HepG2 (cell line): ENCODE measurements around the gene CFD. TPM values are rescaled to one million over a fixed set of nuclear protein-coding genes. Genes with fewer than 3 reads are reported as not detected.

Source experiments
- ATAC-seq: fragments of 200-7000 bp; cut with Tn5 transposase; 3 replicates; pipeline ENCODE4 v1.9.1; 2020; ENCODE audit warnings: mild to moderate bottlenecking, moderate library complexity
- BruUV-seq: library from RNA; stranded (reverse); fragments of 400-500 nt; replicated peaks from 2 replicates; lab custom pipeline; 2021; lab: Mats Ljungman, UMichigan
- CTCF ChIA-PET: fragments of 300-600 bp; formaldehyde crosslinking; extraction: SDS; loops from one replicate; lab custom pipeline; 2021; ENCODE audit warnings: low total read pairs, inconsistent platforms, low intra/inter-chr PET ratio; lab: Yijun Ruan, JAX
- POLR2A ChIA-PET: fragments of 350-600 bp; sonication (Branson Sonifier 250); formaldehyde crosslinking; loops from one replicate; lab custom pipeline; 2020; ENCODE audit warnings: antibody characterized with exemption, inconsistent platforms; lab: Yijun Ruan, JAX
- DNase-seq: peaks from one replicate; pipeline ENCODE4 v3.0.0-alpha.2; 2015; ENCODE audit warnings: low spot score
- FAIRE-seq: peaks from 3 replicates; lab custom pipeline; 2011; peaks lifted over from hg19 to GRCh38; lab: Jason Lieb, UNC
- H2AFZ ChIP-seq: one replicate; pipeline ENCODE4 v1.6.1; 2011; ENCODE audit warnings: low read length, inconsistent platforms
- H3K27ac ChIP-seq: fragments of 300-600 bp; 3 replicates; pipeline ENCODE4 v1.8.0; 2011; ENCODE audit warnings: mixed run types, mild to moderate bottlenecking, mixed read lengths, low read length, inconsistent platforms; ENCODE audit not compliant: insufficient read depth; ENCODE audit errors: extremely low read length
- H3K27me3 ChIP-seq, 2 experiments: fragments of 200-600 bp in 1 of 2; 2 replicates in 1 of 2; 3 replicates in 1 of 2; pipeline versions ENCODE4 v1.6.0 to v1.8.0; 2011; ENCODE audit warnings: low read length in 2 of 2, mild to moderate bottlenecking in 2 of 2, moderate library complexity in 2 of 2, inconsistent platforms in 1 of 2; ENCODE audit not compliant: insufficient read depth in 2 of 2, control insufficient read depth in 1 of 2
- H3K36me3 ChIP-seq, 2 experiments: fragments of 200-600 bp in 1 of 2; replicated peaks in 1 of 2; 2 replicates in 1 of 2; 3 replicates in 1 of 2; pipeline versions ENCODE4 v1.5.1 to v1.8.0; 2011; ENCODE audit warnings: low read length in 2 of 2, inconsistent platforms in 1 of 2; ENCODE audit not compliant: insufficient read depth in 2 of 2, control insufficient read depth in 1 of 2
- H3K4me1 ChIP-seq: 2 replicates; pipeline ENCODE4 v1.5.1; 2012; ENCODE audit warnings: low read length, inconsistent platforms; ENCODE audit not compliant: insufficient read depth
- H3K4me2 ChIP-seq: 2 replicates; pipeline ENCODE4 v1.6.0; 2011; ENCODE audit warnings: low read depth, low read length, inconsistent platforms
- H3K4me3 ChIP-seq, 3 experiments: fragments of 200-600 bp in 1 of 3; sonication (generic), shearing (Covaris generic) in 1 of 3; replicated peaks in 1 of 3; 2 replicates each; pipeline ENCODE4 v1.5.1; 2011 to 2016; ENCODE audit warnings: low read length in 3 of 3, inconsistent platforms in 2 of 3, low read depth in 2 of 3, mild to moderate bottlenecking in 2 of 3, control low read depth in 1 of 3, mixed read lengths in 1 of 3; ENCODE audit not compliant: insufficient read depth in 1 of 3
- H3K79me2 ChIP-seq: one replicate; pipeline ENCODE4 v1.6.1; 2011; ENCODE audit warnings: low read length, inconsistent platforms; ENCODE audit not compliant: insufficient read depth
- H3K9ac ChIP-seq: 2 replicates; pipeline ENCODE4 v1.6.0; 2011; ENCODE audit warnings: mild to moderate bottlenecking, low read depth, low read length, inconsistent platforms; ENCODE audit not compliant: insufficient read depth
- H3K9me3 ChIP-seq: 2 replicates; pipeline ENCODE4 v1.5.1; 2012; ENCODE audit warnings: mild to moderate bottlenecking, low read length
- H4K20me1 ChIP-seq: 2 replicates; pipeline ENCODE4 v1.6.0; 2011; ENCODE audit warnings: inconsistent platforms, mild to moderate bottlenecking, low read length, moderate library complexity; ENCODE audit not compliant: insufficient read depth
- CEBPB ChIP-seq: IDR thresholded peaks from 2 replicates; pipeline ENCODE4 v1.6.1; 2011; ENCODE audit warnings: low read depth, low read length, improper control_type of control experiment, borderline replicate concordance
- GABPB1 ChIP-seq: IDR thresholded peaks from 2 replicates; pipeline ENCODE4 v1.6.1; 2016; ENCODE audit warnings: mild to moderate bottlenecking, missing genetic modification reagents, moderate library complexity, missing compliant biosample characterization
- KDM5B ChIP-seq: sonication (generic); formaldehyde crosslinking; IDR thresholded peaks from 2 replicates; pipeline ENCODE4 v1.4.0; 2020; ENCODE audit warnings: missing genetic modification reagents, mild to moderate bottlenecking, borderline replicate concordance
- KLF6 ChIP-seq: IDR thresholded peaks from 2 replicates; pipeline ENCODE4 v1.8.0; 2016; ENCODE audit warnings: missing biosample characterization, missing genetic modification reagents
- NFYC ChIP-seq: IDR thresholded peaks from 2 replicates; pipeline ENCODE4 v1.6.1; 2016; ENCODE audit warnings: missing genetic modification reagents, missing compliant biosample characterization
- PRDM4 ChIP-seq: sonication (generic); formaldehyde crosslinking; IDR thresholded peaks from 2 replicates; pipeline ENCODE4 v1.9.0; 2021; ENCODE audit warnings: missing genetic modification reagents, borderline replicate concordance
- ZNF703 ChIP-seq: sonication (generic); formaldehyde crosslinking; IDR thresholded peaks from 2 replicates; pipeline ENCODE4 v1.5.1; 2020; ENCODE audit warnings: missing genetic modification reagents, mild to moderate bottlenecking, moderate library complexity, borderline replicate concordance
- WGBS: methylation state at CpG from one replicate; pipeline ENCODE4 v1.1.6; 2017; ENCODE audit warnings: low lambda C conversion rate; 5-methylcytosine and 5-hydroxymethylcytosine counted together
- in situ Hi-C: cut with HindIII; loops from 2 replicates; pipeline ENCODE4 v1.10.0; 2017; ENCODE audit warnings: low pct_unique_long_range_greater_than_20kb; ENCODE audit not compliant: extremely low pct_ligation_motif_present
- intact Hi-C: fragments of 100-400 bp; cut with micrococcal nuclease; formaldehyde crosslinking; loops from one replicate; pipeline ENCODE4 v1.10.0; 2022; ENCODE audit not compliant: unreplicated experiment
- polyA plus RNA-seq, 8 experiments: library from polyadenylated mRNA; depleted of rRNA in 3 of 8; stranded (reverse) in 7 of 8; unstranded in 1 of 8; fragments of >200 nt; fragmentation: Illumina TruSeq in 4 of 8; extraction: Trizol in 4 of 8; gene quantifications; 2 replicates each; pipeline versions ENCODE4 v1.2.1 to v1.2.3, GENCODE V29; 2011 to 2016; ENCODE audit warnings: low read depth in 4 of 8, missing spikeins in 1 of 8, mixed read lengths in 1 of 8; ENCODE audit not compliant: insufficient read depth in 1 of 8
- total RNA-seq, 5 experiments: library from RNA; depleted of rRNA; stranded (reverse); fragments of >200 nt; fragmentation: Illumina TruSeq; extraction: Trizol; gene quantifications; 2 replicates each; pipeline ENCODE4 v1.2.3, GENCODE V29; 2016; ENCODE audit warnings: low read depth in 1 of 5

CFD gene
- total and polyA plus RNA-seq, 2 of the 13 experiments (the other 11 are each of a cell fraction or from before 2014, with no cell fraction given): 2.3 to 4.6 TPM

- Histone ChIP-seq H3K9ac (no peak overlapping the region), H3K36me3 (no peaks in the 10 kb centered on the region), H3K4me3 (no peak overlapping the region), H3K4me1 (peaks cover 32% of the 10 kb centered on the region), H4K20me1 (no peaks in the 10 kb centered on the region), H3K27me3 (peaks cover 17 to 50% of the 10 kb centered on the region in 2 experiments), H2AFZ (no peak overlapping the region), H3K79me2 (no peaks in the 10 kb centered on the region), H3K27ac (no peak overlapping the region), H3K9me3 (no peaks in the 10 kb centered on the region), H3K4me2 (peak overlapping the region; percentile 18; the same call in 1 of the 2 replicates)
- BruUV-seq: no TSS peak
- DNase-seq (no peak), ATAC-seq (no peak), FAIRE-seq (no peak)
- TF ChIP-seq GABPB1 (CRISPR knock-in tag): peak; percentile 25; the same call in 1 of the 2 replicates
- 0 out of 2 replicates have a peak, but pooled peaks have one; percentile 24 for TF ChIP-seq KDM5B (CRISPR knock-in tag)
- TF ChIP-seq CEBPB: peak; percentile 39; the same call in 1 of the 2 replicates
- TF ChIP-seq NFYC (CRISPR knock-in tag): no peak
- TF ChIP-seq KLF6 (CRISPR knock-in tag): no peak
- TF ChIP-seq ZNF703: no peak
- no peak for TF ChIP-seq PRDM4 (CRISPR knock-in tag)
- 16% methylated on average over 11 of the region's 24 CpGs for WGBS
- CTCF ChIA-PET: no interaction called here
- POLR2A ChIA-PET: no interaction called here
- intact Hi-C loops: no loop called here
- in situ Hi-C loops: no loop called here
Measured at GRCh38 chr19:834216-834615, 25.2 kb upstream of the CFD start.
